Fibroblast of skin of left quadriceps (primary cell): ENCODE data around the gene ALX3.

ENCODE experiments used
- DNase-seq, 2 experiments: peaks; one replicate each; pipeline ENCODE4 v3.0.0-alpha.2; 2013; ENCODE audit warnings: low read depth in 2 of 2

ALX3 gene

DNA sequence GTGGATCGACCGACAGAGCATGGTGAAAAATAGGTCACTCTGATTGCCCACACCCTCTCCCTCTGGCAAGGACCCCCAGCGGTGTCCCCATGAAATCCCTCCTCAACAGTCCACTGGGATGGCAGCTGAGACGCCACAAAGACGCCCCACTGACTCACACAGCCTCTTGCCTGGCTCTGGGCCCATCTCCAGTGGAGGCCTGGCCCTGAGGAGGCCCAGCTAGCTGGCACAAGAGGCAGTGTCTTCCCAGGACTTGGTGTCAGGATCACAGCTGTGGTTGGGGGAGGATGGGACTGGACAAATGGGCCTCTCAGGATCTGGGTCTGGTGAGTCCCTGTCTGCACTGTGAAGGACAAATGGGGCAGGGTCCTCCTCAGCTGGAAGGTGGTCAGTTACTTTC lies 4.6 kb downstream of the ALX3 start:
- no peak for DNase-seq

- DNase-seq, result no peak
Observed at GRCh38 chr1:110064576-110065337, 5.7 kb downstream of the ALX3 start.

- DNase-seq, result no peak
Observed at GRCh38 chr1:110063781-110064180, 6.7 kb downstream of the ALX3 start.

- no peak for DNase-seq
Observed at GRCh38 chr1:110062612-110063011, 7.9 kb downstream of the ALX3 start.

- no peak for DNase-seq
Observed at GRCh38 chr1:110061341-110061740, 9.1 kb downstream of the ALX3 start.

GRCh38 chr1:110060662-110061060 lies 9.8 kb downstream of the ALX3 start:
- DNase-seq, result no peak

- no peak for DNase-seq
Observed at GRCh38 chr1:110060034-110060661, 10.3 kb downstream of the ALX3 start.

DNA sequence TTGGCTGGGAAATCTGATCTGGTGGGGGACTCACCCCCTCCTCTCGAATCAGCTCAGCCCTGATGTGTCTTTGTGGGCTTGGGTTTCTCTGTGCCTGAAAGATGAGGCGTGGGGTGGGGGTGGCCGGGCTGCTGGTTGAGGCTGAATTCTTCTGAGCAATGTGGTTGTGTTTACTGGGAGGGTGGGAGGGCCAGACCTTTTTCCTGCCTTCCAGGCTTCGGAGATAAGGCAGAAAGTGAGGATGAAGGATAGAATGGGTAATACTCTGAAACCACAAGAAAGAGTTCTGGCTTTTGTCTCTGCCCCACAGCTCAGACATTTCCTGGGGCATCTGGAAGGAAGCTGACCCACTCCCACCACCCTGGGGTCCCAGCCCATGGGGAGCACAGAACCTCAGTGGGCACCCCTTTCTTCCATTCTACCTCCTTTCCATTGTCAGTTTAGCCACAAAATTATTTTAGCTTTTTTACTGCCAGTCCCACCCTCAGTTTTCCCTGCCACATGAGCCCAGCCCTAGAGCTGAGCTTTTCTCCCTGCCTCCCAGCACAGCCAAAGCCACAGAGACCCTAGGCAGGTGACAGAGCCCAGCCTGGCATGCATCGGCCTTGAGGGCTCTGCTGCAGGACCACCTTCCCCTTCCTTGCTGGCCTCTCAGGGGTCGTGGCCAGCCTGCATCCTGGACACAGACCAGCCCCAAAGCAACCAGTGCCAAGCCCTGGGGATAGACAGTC lies 11.2 kb downstream of the ALX3 start:
- DNase-seq, result peak in 1 of 2 experiments; percentile 10

- DNase-seq, result no peak
Observed at GRCh38 chr1:110058591-110058990, 11.9 kb downstream of the ALX3 start.

GRCh38 chr1:110057963-110058518 lies 12.4 kb downstream of the ALX3 start:
- DNase-seq, result no peak

GRCh38 chr1:110056776-110057175 lies 13.7 kb downstream of the ALX3 start:
- DNase-seq, result peak in 1 of 2 experiments; percentile 23

GRCh38 chr1:110056285-110056683 lies 14.2 kb downstream of the ALX3 start:
- DNase-seq, result no peak

DNA sequence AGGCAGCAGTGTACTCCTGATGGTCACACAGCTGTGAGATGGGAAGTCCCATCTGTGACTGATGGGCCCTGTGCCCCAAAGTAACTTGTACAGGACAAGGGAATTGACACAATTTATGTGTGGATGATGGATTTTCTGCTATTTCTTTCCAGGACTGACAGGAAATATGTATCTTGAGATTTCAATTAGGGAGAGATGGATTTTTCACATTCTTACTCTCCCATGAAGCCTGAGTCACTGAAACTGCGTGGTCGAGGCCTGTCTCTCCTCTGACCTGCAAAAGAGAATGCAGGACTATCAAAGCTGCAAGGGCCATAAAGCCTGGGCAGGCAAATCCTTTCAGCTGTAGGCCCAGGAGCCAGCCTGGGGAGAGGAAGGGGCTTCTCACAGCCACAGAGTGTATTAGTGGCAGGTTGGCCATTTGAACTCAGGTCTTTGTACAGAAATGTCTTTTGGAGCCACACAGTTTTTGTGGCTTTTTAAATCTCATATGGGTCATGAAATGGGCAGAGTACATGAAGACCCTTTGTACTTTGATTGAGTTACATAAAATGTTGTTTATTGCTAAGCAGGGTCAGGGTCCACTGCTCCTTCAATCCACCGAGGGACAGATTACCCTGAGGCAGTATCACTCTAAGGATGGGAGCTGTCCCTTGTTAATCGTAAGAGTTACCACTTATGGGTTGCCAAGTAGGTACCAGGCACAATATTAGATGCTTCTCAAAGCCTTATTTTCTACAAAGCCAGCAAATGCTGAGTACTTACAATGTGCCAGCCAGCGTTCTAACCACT lies 14.8 kb downstream of the ALX3 start:
- peak; percentile 12 to 29 for DNase-seq

GRCh38 chr1:110053552-110054428 lies 16.7 kb downstream of the ALX3 start:
- no peak for DNase-seq

DNA sequence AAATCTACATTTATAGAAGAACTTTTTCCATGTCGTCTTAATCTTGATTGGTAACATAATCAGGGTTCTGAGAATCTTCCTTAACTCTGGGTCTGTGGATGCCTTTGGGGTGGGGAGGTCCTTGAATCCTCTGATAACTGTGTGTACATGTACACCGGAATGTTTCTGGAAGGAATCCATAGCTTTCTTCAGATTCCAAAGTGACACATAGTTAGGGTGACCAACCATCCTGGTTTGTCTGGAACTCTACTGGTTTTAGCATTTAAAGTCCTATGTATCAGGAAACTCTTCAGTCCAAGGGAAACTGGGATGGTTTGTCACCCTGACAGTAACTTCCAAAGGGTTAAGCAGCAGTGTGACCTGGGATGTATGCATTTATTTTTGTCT lies 19.2 kb downstream of the ALX3 start:
- no peak for DNase-seq

- no peak for DNase-seq
Observed at GRCh38 chr1:110050602-110051261, 19.7 kb downstream of the ALX3 start.

DNA sequence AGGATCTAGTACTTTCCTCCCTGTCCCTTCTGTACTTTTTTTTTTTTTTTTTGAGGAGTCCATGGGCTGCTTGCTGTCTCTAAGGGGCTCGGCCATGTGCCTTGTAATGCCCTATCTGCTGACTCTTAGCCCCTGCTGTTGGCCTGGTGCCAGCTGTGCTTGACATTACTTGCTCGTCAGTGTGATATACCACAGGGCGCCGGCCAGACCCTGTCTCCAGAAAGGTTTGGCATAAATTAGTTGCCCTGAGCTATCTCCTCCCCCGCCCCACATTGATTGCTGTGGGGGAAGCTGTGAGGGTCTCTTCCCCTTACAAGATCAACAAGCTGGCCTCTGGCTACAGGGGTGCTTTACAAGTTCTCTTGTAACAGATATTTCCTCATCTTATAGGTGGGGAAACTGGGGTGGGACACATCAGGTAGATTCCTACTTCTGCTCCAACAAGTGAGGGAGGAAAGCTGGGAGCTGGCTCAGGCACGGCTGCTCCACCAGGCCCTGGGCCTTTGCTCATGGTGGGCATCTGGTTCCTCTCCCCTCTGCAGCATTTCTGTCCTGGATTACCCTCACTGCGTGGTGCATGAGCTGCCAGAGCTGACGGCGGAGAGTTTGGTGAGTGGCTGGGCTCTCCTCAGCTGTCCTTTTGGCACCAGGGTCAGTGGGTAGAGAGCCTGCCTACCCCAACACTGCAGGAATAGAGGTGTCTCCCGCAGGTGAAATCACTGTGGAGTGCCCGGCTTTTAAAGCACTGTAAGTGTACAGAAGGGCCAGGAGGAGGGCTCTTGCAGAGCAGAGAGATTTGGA lies 20.5 kb downstream of the ALX3 start:
- DNase-seq, result no peak

DNA sequence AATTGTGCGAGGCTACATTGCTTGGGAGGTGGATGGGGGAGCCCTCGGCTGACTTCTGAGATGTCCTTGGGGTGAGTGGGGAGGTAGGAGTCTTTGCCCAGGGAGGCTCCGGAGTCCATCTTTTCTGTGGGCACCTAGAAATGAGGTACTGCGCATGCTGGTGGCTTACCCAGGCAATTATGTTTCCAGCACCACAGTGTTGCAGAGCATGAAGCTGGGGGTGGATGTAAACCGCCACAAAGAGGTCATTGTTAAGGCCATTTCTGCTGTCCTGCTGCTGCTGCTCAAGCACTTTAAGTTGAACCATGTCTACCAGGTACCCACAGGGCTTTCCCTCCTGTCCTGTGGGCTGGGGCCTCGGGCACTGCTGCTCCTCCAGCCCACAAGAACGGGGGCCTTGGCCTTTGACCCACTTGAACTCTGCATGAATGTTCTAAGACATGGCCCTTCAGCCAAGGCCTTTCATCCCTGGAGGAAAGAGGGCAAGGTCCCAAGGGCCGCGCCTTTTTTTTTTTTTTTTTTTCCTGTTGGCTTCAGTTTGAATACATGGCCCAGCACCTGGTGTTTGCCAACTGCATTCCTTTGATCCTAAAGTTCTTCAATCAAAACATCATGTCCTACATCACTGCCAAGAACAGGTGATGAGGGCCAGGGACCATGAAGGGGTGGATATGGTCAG lies 21.4 kb downstream of the ALX3 start:
- no peak for DNase-seq

DNA sequence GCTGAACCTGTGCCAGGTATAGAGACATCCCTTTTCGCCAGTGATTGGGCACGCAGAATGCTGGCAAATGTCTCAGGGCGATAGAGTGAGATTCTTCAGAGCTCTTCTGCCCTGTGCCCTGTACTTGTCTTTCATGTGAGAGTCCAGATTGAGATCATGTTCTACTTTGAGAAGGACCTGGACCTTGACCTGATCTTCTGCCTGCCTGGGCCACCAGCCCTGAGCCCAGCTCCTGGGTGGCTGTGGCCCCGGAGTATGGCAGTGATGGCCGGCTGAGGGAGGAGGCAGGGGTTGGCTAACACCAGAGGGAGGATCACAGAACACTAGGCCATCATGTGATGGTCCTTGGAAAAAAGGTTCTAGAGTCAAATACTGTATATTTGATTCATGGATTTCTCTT lies 22.2 kb downstream of the ALX3 start:
- DNase-seq, result no peak
